Measurements from ENCODE around the gene TMEM131.

The TMEM131 gene

DNA sequence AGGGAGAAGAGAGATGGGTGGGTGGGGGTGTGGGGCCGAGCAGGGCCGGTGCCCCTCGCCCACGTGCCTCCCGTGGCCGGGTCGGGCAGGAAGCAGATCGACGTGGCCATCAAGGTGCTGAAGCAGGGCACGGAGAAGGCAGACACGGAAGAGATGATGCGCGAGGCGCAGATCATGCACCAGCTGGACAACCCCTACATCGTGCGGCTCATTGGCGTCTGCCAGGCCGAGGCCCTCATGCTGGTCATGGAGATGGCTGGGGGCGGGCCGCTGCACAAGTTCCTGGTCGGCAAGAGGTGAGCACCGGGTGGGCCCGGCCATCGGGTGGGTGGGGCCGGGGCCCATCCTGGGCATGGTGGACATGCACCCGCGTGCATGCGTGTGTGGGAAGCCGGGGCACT lies 260.6 kb downstream of the TMEM131 start:
- DNase-seq: no peak

DNA sequence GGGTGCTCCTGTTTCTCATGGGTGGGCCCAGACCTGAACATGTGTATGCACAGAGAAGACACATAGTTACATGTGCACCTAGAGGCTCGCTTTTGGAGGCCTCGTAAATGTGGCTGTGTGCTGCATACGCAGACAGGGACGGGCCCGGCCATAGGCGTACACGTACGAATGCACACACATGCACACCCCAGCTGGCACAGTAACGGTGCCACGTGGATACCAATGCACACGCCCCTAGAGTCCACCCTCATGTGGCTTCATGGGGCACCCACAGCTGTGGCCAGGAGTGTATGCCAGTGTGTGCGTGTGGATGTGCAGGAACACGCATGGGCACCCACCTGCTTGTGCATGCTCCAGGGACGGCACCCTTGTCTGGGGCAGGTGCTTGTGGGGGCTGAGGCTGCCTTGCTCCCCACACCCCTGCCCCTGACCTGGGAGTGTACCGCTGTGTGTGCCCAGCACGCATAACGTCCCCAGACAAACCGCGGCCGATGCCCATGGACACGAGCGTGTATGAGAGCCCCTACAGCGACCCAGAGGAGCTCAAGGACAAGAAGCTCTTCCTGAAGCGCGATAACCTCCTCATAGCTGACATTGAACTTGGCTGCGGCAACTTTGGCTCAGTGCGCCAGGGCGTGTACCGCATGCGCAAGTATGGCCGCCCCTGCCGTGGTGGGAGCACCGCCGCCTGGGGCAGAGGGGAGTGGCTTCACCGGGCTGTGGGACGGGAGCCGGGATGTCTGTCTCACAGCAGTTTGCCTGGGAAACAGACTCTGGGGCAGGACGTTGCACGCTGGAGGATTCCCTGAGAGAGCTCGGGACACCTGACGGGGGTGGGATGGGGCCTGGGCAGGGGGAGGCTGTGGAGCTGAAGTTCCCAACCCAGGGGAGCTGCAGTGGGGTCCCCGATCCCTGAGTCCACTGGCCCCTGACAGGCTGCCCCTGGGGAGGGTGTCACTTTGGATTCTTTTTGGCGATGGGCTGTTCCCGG lies 261.4 kb downstream of the TMEM131 start:
- DNase-seq: no peak

DNA sequence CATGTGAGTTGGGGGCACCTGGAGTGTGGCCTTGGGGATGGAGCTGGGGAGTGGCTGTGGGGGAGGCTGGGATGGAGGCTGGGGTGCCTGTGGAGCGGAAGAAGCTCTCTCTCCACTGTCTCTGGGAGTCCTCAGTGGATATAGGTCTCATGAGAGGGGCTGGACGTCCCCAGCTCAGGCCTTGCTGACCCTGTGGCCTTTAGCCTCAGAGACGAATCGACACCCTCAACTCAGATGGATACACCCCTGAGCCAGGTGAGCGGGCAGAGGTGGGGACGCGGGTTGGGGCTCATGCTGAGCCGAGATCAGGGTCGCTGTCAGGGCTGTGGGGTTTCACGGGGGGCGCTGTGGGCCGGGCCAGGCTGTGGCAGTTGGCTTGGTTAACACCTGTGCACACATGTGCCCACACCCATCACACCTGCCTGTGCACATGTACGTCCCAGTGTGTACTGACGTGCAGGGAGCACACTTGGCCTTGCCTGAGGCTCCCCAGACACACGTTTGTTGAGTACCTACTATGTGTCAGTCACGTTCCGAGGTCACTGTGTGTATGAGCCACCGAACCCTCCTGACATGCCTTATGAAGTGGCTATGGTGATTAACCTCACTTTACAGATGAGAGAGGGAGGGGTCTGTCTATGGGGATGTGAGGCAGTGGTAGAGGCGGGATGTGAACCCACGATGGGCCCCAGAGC lies 262.3 kb downstream of the TMEM131 start:
- DNase-seq: no peak

DNA sequence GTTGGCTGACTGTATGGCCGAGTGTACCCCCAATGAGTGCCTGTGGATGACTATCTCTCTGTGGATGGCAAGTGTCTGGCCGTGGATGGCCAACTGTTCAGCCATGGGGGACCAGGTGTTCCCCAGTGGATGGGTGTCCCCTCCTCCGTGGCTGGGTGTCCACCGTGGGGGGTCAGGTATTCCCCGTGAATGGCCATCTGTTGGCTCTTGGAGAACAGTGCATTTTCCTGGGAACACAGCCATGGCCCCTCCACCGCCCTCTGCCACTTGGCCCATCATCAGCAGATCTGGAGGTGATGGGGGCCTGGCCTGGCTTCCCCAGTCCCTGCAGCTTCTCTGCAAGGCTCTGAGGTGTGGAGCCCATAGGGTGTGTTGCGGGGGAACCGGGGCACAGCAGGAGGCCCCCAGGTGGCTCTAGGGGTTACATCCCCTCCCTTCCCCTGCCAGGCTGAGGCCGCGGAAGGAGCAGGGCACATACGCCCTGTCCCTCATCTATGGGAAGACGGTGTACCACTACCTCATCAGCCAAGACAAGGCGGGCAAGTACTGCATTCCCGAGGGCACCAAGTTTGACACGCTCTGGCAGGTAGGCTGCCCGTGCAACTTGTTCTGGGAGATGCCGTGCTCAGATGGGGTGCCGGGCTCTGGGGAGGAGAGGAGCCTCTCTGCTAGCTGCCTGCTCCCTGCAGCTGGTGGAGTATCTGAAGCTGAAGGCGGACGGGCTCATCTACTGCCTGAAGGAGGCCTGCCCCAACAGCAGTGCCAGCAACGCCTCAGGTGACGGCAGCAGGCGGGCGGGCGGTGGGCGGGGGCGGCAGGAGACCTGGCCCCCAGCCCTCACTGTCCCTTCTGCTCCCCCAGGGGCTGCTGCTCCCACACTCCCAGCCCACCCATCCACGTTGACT lies 263.1 kb downstream of the TMEM131 start:
- DNase-seq: no peak

DNA sequence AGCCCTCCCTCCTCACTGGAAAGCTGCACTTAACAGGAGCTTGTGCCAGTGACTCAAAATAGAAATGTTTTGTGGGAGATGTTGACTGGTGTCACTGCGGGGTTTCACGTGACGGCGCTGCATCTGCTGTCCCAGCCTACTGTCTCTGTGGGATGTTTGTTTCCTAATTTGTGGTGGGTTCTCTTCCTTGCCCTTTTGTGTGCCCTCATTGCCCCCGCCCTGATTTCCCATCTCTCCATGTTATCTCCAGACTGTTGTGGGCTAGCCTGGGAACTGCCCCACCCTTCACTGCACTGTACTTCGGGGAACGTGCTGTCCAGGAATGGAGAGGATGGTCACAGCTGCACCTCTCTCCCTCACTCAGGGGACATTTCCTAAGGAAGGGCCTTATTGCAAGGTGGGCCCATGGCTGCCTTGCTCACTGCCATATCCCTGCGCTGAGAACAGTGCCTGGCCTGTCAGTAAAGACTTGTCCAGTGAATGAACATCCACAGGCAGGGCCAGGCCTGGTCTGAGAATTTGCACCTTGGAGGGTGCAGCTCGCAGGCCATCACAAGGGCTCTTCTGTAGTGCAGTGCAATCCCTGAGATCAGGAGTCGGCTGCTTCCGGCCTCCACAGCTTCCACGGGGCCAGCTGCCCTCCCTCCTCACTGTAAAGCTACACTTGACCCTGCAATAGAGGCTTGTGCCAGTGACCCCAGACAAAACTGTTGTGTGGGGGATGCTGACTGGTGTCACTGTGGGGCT lies 264.3 kb downstream of the TMEM131 start:
- DNase-seq: no peak

- peak; percentile 62 for DNase-seq
Measured at GRCh38 chr2:97730245-97730644, 265.5 kb downstream of the TMEM131 start.

DNA sequence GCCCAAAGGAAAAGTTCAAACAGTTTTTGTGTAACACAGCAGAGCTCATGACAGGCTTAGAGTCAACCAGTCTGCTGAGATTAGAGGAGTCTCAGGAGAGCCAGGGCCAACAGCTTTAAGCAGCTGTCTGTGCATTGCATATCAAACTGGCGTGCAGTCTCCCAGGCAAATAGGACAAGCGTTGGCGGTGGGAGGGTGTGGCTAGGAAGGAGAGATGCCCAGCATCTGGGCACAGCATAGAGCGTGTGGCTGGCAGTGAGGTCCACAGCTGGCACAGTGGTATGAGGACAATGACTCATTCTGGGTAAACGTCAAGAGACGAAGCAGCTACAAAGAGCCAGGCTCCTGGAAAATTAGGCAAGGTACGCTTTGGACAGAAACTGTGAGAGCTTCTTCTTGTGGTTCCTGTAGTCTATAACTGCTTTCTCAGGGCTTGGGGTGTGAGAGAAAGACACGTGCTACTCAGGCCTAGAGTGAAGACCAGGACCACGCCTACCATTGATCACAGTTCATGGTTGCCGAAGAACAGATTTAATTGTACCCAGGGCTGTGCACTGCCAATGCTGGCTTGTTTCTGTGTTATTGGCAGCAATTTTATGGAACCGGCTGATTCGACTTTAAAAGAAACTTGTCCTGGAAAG lies 267.5 kb downstream of the TMEM131 start:
- no peak for DNase-seq

DNA sequence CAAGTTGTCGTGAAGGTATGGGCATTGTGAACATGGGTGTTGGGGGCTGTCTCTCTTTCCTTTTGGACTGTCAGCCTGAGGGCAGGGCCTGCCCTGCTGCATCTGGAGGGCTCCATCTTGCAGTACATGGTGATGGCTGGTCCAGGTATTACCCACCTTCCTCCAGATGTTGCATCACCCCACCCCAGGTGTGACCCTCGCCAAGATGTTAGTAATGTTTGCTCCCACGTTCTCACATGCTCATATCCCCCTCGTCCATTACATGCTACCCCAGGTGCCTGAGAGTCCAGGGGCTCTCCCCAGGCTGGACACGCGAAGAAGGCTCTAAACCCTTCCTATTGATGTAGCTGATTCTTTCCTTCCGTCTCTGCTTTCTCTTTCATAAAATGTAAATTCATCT lies 268.5 kb downstream of the TMEM131 start:
- DNase-seq: no peak

- peak; percentile 17 for DNase-seq
Measured at GRCh38 chr2:97726261-97727064, 269.3 kb downstream of the TMEM131 start.

- DNase-seq: no peak
Measured at GRCh38 chr2:97724946-97725688, 270.6 kb downstream of the TMEM131 start.

GRCh38 chr2:97724501-97724900 lies 271.2 kb downstream of the TMEM131 start:
- no peak for DNase-seq

- DNase-seq: no peak
Measured at GRCh38 chr2:97724073-97724410, 271.7 kb downstream of the TMEM131 start.

- DNase-seq: no peak
Measured at GRCh38 chr2:97723156-97724072, 272.3 kb downstream of the TMEM131 start.

GRCh38 chr2:97722227-97722626 lies 273.5 kb downstream of the TMEM131 start:
- DNase-seq: no peak

DNA sequence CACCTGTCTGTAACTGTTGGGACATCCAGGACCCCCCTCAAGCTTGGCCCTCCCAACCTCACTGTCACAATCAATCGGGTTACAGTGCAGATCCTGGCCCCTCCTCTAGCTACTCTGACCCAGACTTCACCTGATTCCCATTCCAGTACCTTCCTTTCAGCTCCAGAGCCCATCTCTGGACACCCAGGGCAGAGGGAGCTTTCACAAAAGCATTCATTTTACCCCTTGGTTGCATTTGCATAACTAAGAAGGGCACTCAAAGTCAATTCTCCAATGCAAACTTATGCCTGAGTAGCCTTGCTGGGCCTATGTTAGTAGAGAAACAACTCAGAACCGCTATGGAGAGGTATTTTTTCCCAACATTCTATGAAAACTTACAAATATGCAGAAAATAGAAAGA lies 275.0 kb downstream of the TMEM131 start:
- no peak for DNase-seq

- no peak for DNase-seq
Measured at GRCh38 chr2:97719362-97720155, 276.2 kb downstream of the TMEM131 start.

DNA sequence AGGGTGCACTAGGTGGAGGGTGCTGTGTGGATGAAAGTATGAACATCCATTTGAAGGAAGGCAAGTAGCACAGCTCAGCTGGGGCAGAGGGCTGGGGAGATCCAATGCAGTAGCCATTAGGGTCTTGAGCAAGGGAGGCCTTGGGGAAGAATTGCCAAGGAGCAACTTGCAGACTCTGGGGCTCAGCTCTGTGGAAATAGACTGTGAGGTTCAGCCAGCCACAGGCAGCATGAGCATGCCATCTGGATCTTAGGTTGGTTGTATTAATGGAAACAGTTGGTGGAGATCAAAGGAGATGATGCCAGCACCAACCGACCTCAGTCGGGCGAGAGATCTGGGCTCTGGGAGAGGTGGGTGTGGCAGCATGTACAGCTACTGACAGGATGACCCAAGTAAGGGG lies 276.8 kb downstream of the TMEM131 start:
- DNase-seq: no peak

Data from NCI-H226 (cell line).